Progenitor cell of endocrine pancreas (in vitro differentiated cells): ENCODE data around the gene NEXN. TPM values are rescaled to one million over a fixed set of nuclear protein-coding genes. Genes with fewer than 3 reads are reported as not detected.
"Not testable (repeated sequence)": the region's sequence is repeated elsewhere in the genome, so short reads cannot be mapped to it uniquely, and the experiment has no call there.

Experiments used
- DNase-seq: peaks from one replicate; pipeline ENCODE4 v3.0.0; 2021; ENCODE audit warnings: low spot score; ENCODE audit not compliant: unreplicated experiment
- H3K27ac Mint-ChIP-seq: 2 replicates; pipeline ENCODE4 v1.8.0; 2021; ENCODE audit warnings: mild to moderate bottlenecking, moderate library complexity, mixed read lengths
- H3K27me3 Mint-ChIP-seq: 2 replicates; pipeline ENCODE4 v1.8.0; 2021; ENCODE audit warnings: mixed read lengths
- H3K36me3 Mint-ChIP-seq: 2 replicates; pipeline ENCODE4 v1.8.0; 2022; ENCODE audit warnings: mixed read lengths; ENCODE audit not compliant: insufficient read depth
- H3K4me1 Mint-ChIP-seq: 2 replicates; pipeline ENCODE4 v1.8.0; 2021; ENCODE audit warnings: low read depth, mixed read lengths
- H3K4me3 Mint-ChIP-seq: 2 replicates; pipeline ENCODE4 v1.8.0; 2021; ENCODE audit warnings: low read depth, mild to moderate bottlenecking, moderate library complexity, mixed read lengths
- H3K9me3 Mint-ChIP-seq: 2 replicates; pipeline ENCODE4 v1.8.0; 2021; ENCODE audit warnings: low read depth, mixed read lengths
- CTCF ChIP-seq: fragments of 200-600 bp; sonication (generic); IDR thresholded peaks from one replicate; pipeline ENCODE4 v1.5.0; 2021; ENCODE audit warnings: antibody characterized with exemption, mild to moderate bottlenecking; ENCODE audit not compliant: unreplicated experiment
- total RNA-seq: library from RNA; stranded (reverse); gene quantifications from 2 replicates; pipeline ENCODE4 v1.2.1, GENCODE V29; 2021

The NEXN gene
- total RNA-seq, 1 donor from 2014 or later = 6.5 TPM

DNA sequence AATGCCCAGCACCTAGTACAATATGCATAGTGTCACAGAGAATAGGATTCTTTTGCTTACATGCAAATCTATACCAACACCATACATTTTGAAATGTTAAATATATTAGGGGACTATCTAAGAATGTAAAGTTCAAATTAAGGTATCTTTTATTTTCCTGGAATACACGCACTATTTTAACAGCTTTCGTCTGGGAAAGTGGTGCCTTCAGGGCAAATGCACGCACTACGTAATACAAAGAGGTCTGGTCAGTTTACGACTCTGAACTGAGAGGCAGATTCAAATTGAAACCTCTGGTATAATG, 89.5 kb downstream of the NEXN start:
- Mint-ChIP-seq H3K4me3 (no peak overlapping the region), H3K27me3 (no peaks in the 10 kb centered on the region), H3K9me3 (no peaks in the 10 kb centered on the region), H3K27ac (no peak overlapping the region), H3K4me1 (peaks cover 34% of the 10 kb centered on the region), H3K36me3 (peaks cover 15% of the 10 kb centered on the region)
- DNase-seq = no peak
- no peak for TF ChIP-seq CTCF

- no peaks in the 10 kb centered on the region for H3K27me3 Mint-ChIP-seq
- no peak for TF ChIP-seq CTCF
- H3K9me3 Mint-ChIP-seq = no peaks in the 10 kb centered on the region
- H3K36me3 Mint-ChIP-seq = peaks cover 15% of the 10 kb centered on the region
- H3K27ac Mint-ChIP-seq = no peak overlapping the region
- DNase-seq = peak; percentile 42
- H3K4me3 Mint-ChIP-seq = no peak overlapping the region
- peaks cover 36% of the 10 kb centered on the region for H3K4me1 Mint-ChIP-seq
Observed at GRCh38 chr1:77978293-77978968, 90.0 kb downstream of the NEXN start.

- Mint-ChIP-seq H3K27ac (no peak within 1 kb of the TSS), H3K27me3 (no peaks in the 10 kb centered on the region), H3K9me3 (no peaks in the 10 kb centered on the region), H3K4me3 (no peak within 1 kb of the TSS), H3K4me1 (peaks cover 41% of the 10 kb centered on the region), H3K36me3 (peaks cover 13% of the 10 kb centered on the region)
- peak; percentile 71 for TF ChIP-seq CTCF
- DNase-seq = peak; percentile 85
Observed at GRCh38 chr1:77978969-77979876, 90.8 kb downstream of the NEXN start, which contains the start of gene FUBP1. Gene FUBP1 (minus strand): TSS chr1:77979072. CDS start chr1:77979004, 68 bp downstream.

GRCh38 chr1:77983352-77983996, 95.0 kb downstream of the NEXN start:
- not testable (repeated sequence) for H3K27me3 Mint-ChIP-seq, H3K9me3 Mint-ChIP-seq, H3K36me3 Mint-ChIP-seq, DNase-seq
- peak overlapping the region; percentile 51 for H3K4me3 Mint-ChIP-seq
- peak overlapping the region; percentile 97 for H3K27ac Mint-ChIP-seq
- H3K4me1 Mint-ChIP-seq = peaks cover 43% of the 10 kb centered on the region

DNA sequence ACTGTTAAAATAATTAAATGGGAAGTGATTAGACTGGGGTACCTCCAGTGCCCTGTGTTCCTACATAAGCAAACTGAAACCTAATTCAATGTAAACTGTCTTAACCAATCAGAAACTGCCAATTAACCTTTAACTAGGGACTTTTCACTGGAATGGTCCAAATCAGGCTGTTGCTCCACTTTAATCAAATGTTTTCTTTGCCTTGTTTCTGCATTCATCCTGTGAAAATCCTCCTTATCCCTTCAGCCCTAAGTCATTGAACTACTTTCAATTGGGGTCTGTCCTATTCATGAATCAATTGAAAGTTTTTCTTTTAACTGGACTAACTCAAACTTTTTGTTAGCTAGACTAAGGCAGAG, 95.6 kb downstream of the NEXN start:
- Mint-ChIP-seq H3K9me3 (no peaks in the 10 kb centered on the region), H3K27me3 (no peaks in the 10 kb centered on the region), H3K36me3 (peaks cover 2% of the 10 kb centered on the region), H3K4me1 (peaks cover 43% of the 10 kb centered on the region), H3K4me3 (peak overlapping the region; percentile 45), H3K27ac (peak overlapping the region; percentile 97)
- no peak for DNase-seq
- no peak for TF ChIP-seq CTCF
